ENCODE measurements around the gene SIRPB1.

SIRPB1 gene

DNA sequence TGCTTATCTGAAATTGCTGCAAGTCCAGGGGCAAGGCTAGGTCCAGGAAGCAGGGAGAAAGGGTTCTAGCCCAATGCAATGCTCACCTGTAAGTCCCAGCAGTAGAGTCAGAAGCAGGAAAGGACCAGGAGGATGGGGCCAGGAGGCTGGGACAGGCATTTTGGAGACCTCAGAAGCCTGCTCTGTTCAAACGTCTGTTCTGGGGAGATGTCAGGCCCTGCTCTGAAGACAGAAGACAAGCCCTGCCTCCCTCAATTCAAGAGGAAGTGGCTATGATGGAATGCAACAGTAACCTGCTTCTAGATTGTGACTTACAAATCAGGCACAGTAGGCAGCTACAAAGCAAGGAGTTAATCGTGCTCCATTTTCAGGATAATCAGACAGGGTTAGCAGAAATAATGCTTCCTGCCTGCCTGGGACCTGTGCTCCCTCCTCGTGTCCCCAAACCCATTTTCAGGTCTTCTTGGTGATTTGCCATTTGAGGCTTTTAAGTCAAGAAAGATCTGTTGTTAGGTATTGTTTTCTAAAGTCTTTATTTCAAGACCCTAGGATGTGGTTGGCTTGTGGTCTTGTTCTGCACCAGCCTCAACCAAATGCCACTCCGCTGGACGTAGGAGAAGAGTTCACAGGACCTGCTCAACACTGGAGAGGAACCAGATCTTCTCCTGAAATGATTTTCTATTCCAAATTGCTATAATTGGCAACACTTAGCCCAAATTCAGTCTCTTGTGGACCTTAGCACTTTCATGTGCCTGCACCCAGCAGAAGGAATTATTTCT lies 37.9 kb upstream of the SIRPB1 start, which contains the start of gene SIRPG:
Gene SIRPG (minus strand): TSS at position 224 of the 779 bp plus-strand sequence. CDS start 65 bp downstream, at position 159.
- Histone ChIP-seq H3K9ac (ENCODE audit: low read length in 5 of 5) (no peak within 1 kb of the TSS), H3K27me3 (ENCODE audit: control insufficient read depth in 5 of 5, insufficient read depth in 4 of 5, low read length in 5 of 5) (peaks cover 4 to 14% (median 6%) of the 10 kb centered on the region in 5 donors), H3K27ac (ENCODE audit: low read depth, low read length) (no peak within 1 kb of the TSS), H3K4me1 (ENCODE audit: control insufficient read depth in 5 of 5, insufficient read depth in 5 of 5, low read length in 5 of 5) (peaks cover 0 to 4% (median 0%) of the 10 kb centered on the region in 5 donors), H3K9me3 (ENCODE audit: control insufficient read depth in 5 of 5, low read length in 5 of 5) (no peaks in the 10 kb centered on the region), H3K4me3 (ENCODE audit: low read depth in 1 of 5, low read length in 5 of 5) (no peak within 1 kb of the TSS), H3K36me3 (ENCODE audit: control insufficient read depth in 5 of 5, insufficient read depth in 5 of 5, low read length in 5 of 5) (no peaks in the 10 kb centered on the region)

DNA sequence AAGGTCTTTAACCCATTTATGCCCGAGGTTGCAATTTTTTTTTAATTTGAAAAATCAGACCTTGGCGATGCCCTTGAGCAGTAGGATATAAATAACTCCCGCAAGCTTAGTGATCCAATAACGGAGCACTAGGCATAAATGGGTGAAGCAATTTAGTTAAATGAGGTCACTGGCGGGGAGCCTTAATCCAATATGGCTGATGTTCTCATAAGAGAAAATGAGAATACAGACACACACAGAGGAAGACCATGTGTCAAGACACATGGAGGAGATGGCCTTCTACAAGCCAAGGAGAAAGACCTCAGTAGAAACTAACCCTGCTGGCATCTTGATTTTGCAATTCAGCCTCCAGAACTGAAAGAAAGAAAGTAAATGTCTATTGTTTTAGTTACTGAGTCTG lies 37.0 kb upstream of the SIRPB1 start:
- no peak overlapping the region for H3K27ac ChIP-seq (ENCODE audit: low read depth, low read length)
- H3K4me1 ChIP-seq (ENCODE audit: control insufficient read depth in 5 of 5, insufficient read depth in 5 of 5, low read length in 5 of 5): peaks cover 0 to 3% (median 0%) of the 10 kb centered on the region in 5 donors
- no peaks in the 10 kb centered on the region for H3K36me3 ChIP-seq (ENCODE audit: control insufficient read depth in 5 of 5, insufficient read depth in 5 of 5, low read length in 5 of 5)
- no peak overlapping the region for H3K9ac ChIP-seq (ENCODE audit: low read length in 5 of 5)
- no peak overlapping the region for H3K4me3 ChIP-seq (ENCODE audit: low read depth in 1 of 5, low read length in 5 of 5)
- H3K9me3 ChIP-seq (ENCODE audit: control insufficient read depth in 5 of 5, low read length in 5 of 5): no peaks in the 10 kb centered on the region
- H3K27me3 ChIP-seq (ENCODE audit: control insufficient read depth in 5 of 5, insufficient read depth in 4 of 5, low read length in 5 of 5): peaks cover 4 to 14% (median 6%) of the 10 kb centered on the region in 5 donors

DNA sequence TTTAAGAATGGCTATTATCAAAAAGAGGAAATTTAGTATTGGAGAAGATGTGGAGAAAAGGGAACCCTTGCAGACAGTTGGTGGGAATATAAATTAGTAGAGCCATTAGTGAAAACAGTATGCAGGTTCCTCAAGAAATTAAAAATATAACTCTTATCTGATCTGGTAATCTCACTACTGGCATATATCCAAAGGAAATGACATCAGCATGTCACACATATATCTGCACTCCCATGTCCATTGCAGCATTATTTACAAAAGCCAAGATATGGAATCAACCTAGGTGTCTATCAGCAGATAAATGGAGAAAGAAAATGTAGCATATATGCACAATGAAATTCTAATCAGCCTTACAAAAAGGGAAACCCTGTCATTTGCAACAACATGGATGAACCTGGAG lies 35.2 kb upstream of the SIRPB1 start:
- H3K4me3 ChIP-seq (ENCODE audit: low read depth in 1 of 5, low read length in 5 of 5): no peak overlapping the region
- H3K9me3 ChIP-seq (ENCODE audit: control insufficient read depth in 5 of 5, low read length in 5 of 5): no peaks in the 10 kb centered on the region
- no peaks in the 10 kb centered on the region for H3K36me3 ChIP-seq (ENCODE audit: control insufficient read depth in 5 of 5, insufficient read depth in 5 of 5, low read length in 5 of 5)
- H3K27me3 ChIP-seq (ENCODE audit: control insufficient read depth in 5 of 5, insufficient read depth in 4 of 5, low read length in 5 of 5): peaks cover 0 to 9% (median 6%) of the 10 kb centered on the region in 5 donors
- H3K27ac ChIP-seq (ENCODE audit: low read depth, low read length): no peak overlapping the region
- no peak overlapping the region for H3K9ac ChIP-seq (ENCODE audit: low read length in 5 of 5)
- no peaks in the 10 kb centered on the region for H3K4me1 ChIP-seq (ENCODE audit: control insufficient read depth in 5 of 5, insufficient read depth in 5 of 5, low read length in 5 of 5)

DNA sequence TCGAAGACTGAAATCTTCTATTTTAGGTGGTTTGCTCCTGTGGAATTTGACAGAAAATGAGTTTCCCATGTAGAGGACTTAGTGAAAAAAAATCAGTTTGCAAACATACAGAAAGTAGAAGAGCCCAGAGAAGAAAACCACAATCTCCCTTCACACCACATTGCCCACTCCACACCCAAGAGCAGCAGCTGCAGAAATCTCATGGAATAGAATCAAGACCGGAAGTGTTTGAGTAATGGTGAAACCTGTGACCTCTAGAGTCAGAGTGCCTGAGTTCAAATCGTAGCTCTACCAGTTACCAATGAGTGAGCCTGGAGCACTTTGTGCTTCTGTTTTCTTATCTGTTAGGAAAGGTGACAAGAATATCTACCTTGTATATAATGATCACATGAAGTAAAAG lies 33.2 kb upstream of the SIRPB1 start:
- Histone ChIP-seq H3K4me3 (ENCODE audit: low read depth in 1 of 5, low read length in 5 of 5) (no peak overlapping the region), H3K36me3 (ENCODE audit: control insufficient read depth in 5 of 5, insufficient read depth in 5 of 5, low read length in 5 of 5) (no peaks in the 10 kb centered on the region)

DNA sequence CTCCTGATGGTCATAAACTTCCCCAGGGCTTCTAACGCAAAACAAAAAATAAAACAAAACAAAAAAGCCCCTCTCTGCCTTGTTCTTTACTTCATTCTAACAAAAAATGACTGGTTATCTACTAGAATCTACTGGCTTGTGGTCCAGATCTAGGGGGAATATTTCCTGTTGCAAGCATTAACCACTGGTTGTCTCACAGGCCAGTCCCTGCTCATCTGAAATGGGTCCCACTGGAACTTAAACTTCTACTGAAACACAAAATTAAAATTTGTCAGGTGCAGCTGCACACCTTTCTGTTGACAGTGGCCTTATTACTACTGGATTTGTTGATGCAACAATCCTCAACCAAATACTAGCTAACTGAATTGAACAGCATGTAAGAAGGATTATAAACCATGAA lies 32.3 kb upstream of the SIRPB1 start:
- Histone ChIP-seq H3K9me3 (ENCODE audit: control insufficient read depth in 5 of 5, low read length in 5 of 5) (no peaks in the 10 kb centered on the region), H3K27ac (ENCODE audit: low read depth, low read length) (no peak overlapping the region), H3K4me3 (ENCODE audit: low read depth in 1 of 5, low read length in 5 of 5) (no peak overlapping the region), H3K9ac (ENCODE audit: low read length in 5 of 5) (no peak overlapping the region), H3K27me3 (ENCODE audit: control insufficient read depth in 5 of 5, insufficient read depth in 4 of 5, low read length in 5 of 5) (peaks cover 0 to under 1% (median 0%) of the 10 kb centered on the region in 5 donors), H3K4me1 (ENCODE audit: control insufficient read depth in 5 of 5, insufficient read depth in 5 of 5, low read length in 5 of 5) (no peaks in the 10 kb centered on the region), H3K36me3 (ENCODE audit: control insufficient read depth in 5 of 5, insufficient read depth in 5 of 5, low read length in 5 of 5) (no peaks in the 10 kb centered on the region)

More for the DNA sequence above, 33.2 kb upstream of the SIRPB1 start:
- H3K9ac ChIP-seq (ENCODE audit: low read length in 5 of 5): no peak overlapping the region
- H3K27ac ChIP-seq (ENCODE audit: low read depth, low read length): no peak overlapping the region
- no peaks in the 10 kb centered on the region for H3K4me1 ChIP-seq (ENCODE audit: control insufficient read depth in 5 of 5, insufficient read depth in 5 of 5, low read length in 5 of 5)
- H3K27me3 ChIP-seq (ENCODE audit: control insufficient read depth in 5 of 5, insufficient read depth in 4 of 5, low read length in 5 of 5): peaks cover 0 to 4% (median 0%) of the 10 kb centered on the region in 5 donors
- H3K9me3 ChIP-seq (ENCODE audit: control insufficient read depth in 5 of 5, low read length in 5 of 5): no peaks in the 10 kb centered on the region

DNA sequence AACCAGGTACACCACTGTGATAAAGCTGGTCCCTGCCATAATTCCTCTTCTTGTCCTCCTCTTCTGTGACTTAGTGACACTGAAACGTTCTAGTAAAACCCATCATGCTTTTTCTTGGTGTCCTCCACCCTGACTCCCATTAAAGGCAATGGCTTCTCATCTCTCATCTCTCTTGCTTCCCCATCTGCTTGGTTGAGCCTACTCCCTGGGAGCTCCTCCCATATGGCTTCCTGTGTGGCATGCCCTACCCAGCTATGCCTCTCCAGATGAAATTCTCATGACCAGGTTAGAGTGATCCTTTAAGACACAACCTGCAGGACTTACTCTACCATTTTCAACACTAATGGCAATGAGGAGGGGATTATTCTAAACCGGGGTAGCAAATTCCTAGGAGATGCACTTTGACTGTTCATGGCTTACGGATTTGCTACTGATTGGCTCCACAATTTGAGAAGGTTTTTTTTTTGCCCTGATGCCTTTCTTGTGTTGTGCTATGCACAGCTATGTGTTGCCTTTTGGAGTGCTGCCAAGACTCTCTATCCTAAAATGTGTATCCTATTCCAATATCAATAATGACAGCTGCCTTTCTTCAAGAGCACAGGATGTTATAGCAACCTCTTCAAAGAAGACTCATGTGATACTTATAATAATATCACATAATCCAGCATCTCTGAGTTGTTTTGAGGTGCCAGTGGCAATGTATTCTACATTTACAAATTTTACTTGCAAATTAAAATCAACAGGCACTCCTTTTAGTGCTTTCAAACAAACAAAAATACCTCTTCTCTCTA lies 31.7 kb upstream of the SIRPB1 start:
- Histone ChIP-seq H3K9ac (ENCODE audit: low read length in 5 of 5) (no peak overlapping the region), H3K9me3 (ENCODE audit: control insufficient read depth in 5 of 5, low read length in 5 of 5) (no peaks in the 10 kb centered on the region), H3K36me3 (ENCODE audit: control insufficient read depth in 5 of 5, insufficient read depth in 5 of 5, low read length in 5 of 5) (no peaks in the 10 kb centered on the region), H3K27ac (ENCODE audit: low read depth, low read length) (no peak overlapping the region), H3K4me1 (ENCODE audit: control insufficient read depth in 5 of 5, insufficient read depth in 5 of 5, low read length in 5 of 5) (no peaks in the 10 kb centered on the region), H3K27me3 (ENCODE audit: control insufficient read depth in 5 of 5, insufficient read depth in 4 of 5, low read length in 5 of 5) (peaks cover 0 to 4% (median 0%) of the 10 kb centered on the region in 5 donors), H3K4me3 (ENCODE audit: low read depth in 1 of 5, low read length in 5 of 5) (no peak overlapping the region)

DNA sequence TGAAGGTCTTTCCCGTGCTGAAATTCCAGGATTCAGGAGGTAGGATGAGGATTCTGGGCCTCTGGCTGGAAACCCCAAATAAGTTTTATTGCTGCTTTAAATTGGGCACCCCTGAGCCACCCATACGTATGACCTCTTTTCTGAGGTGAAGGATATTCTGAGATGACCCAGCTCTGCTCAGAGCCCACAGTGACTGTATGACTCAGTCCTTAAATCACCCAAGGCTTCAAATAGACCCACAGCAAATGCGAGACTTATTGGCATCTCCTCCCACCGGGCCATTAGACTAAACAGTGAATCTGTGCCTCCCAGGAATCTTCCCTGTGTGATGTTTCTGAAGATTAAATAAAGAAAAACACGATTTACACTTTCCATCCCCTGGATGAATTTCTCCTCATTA lies 28.3 kb upstream of the SIRPB1 start:
- Histone ChIP-seq H3K4me3 (ENCODE audit: low read depth in 1 of 5, low read length in 5 of 5) (no peak overlapping the region), H3K36me3 (ENCODE audit: control insufficient read depth in 5 of 5, insufficient read depth in 5 of 5, low read length in 5 of 5) (no peaks in the 10 kb centered on the region), H3K9me3 (ENCODE audit: control insufficient read depth in 5 of 5, low read length in 5 of 5) (no peaks in the 10 kb centered on the region), H3K27ac (ENCODE audit: low read depth, low read length) (no peak overlapping the region), H3K27me3 (ENCODE audit: control insufficient read depth in 5 of 5, insufficient read depth in 4 of 5, low read length in 5 of 5) (peaks cover 0 to 9% (median 2%) of the 10 kb centered on the region in 5 donors), H3K4me1 (ENCODE audit: control insufficient read depth in 5 of 5, insufficient read depth in 5 of 5, low read length in 5 of 5) (no peaks in the 10 kb centered on the region), H3K9ac (ENCODE audit: low read length in 5 of 5) (no peak overlapping the region)

DNA sequence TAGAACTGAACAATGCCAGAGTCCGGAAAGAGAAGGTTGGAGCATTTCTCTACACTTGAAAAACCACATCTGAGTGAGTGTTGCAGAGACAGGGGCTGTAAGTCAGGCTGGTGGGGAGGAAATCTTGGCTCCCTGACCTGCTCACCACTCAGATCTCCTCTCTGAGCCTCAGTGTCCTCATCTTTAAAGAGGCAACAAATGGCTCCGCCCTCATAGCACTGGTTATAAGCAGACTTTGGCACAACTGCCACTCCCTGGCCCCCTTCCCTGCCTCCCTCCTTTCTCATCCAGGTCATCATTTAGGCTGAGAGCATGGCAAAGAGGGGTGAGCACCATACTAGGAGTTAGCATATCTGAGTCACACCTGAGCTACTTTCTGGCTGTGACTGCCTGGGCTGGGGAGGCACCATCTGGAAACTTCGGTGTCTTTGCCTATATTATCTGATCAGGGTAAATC lies 27.2 kb upstream of the SIRPB1 start:
- no peaks in the 10 kb centered on the region for H3K9me3 ChIP-seq (ENCODE audit: control insufficient read depth in 5 of 5, low read length in 5 of 5)
- H3K36me3 ChIP-seq (ENCODE audit: control insufficient read depth in 5 of 5, insufficient read depth in 5 of 5, low read length in 5 of 5): no peaks in the 10 kb centered on the region
- no peak overlapping the region for H3K9ac ChIP-seq (ENCODE audit: low read length in 5 of 5)
- no peak overlapping the region for H3K27ac ChIP-seq (ENCODE audit: low read depth, low read length)
- no peak overlapping the region for H3K4me3 ChIP-seq (ENCODE audit: low read depth in 1 of 5, low read length in 5 of 5)
- H3K4me1 ChIP-seq (ENCODE audit: control insufficient read depth in 5 of 5, insufficient read depth in 5 of 5, low read length in 5 of 5): no peaks in the 10 kb centered on the region
- peaks cover 0 to 9% (median 2%) of the 10 kb centered on the region in 5 donors for H3K27me3 ChIP-seq (ENCODE audit: control insufficient read depth in 5 of 5, insufficient read depth in 4 of 5, low read length in 5 of 5)

DNA sequence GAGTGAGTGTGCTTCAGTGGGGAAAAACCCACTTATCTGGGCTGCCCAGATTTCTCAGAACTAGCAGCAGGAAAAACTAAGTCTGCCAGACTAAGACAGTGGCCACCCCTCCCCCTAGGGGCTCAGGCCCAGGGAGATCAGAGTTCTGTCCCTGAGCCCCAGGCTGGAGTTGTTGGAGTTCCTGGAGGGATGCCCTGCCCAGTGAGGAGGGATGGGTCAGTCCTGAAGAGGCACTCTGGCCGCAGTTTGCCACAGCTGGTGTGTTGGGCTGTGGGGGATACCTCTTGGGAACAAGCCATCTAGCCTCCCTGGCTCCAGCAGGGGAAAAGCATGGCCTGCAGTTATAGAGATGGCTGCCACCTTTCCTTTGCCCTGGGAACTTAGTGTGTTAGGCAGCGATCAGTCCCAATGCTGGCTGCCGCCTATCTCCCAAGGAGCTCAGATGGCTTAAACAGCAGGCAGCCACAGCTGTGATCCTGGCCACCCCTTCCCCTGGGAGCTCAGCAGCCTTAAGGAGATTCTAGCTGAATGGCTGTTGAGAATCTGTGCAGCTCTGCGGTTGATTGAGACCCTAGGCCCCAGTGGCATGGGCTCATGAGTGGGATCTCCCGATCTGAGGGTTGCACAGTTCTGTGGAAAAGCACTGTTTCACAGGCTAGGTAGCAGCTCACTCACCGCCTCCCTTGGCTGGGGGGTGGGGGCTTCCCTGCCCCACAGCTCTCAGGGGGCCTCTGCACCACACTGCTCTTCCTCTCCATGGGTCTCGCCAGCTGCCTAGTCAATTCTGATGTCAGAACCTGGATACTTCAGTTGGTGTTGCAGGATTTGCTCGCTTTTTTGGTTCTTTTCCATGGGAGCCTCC lies 24.5 kb upstream of the SIRPB1 start:
- no peak overlapping the region for H3K9ac ChIP-seq (ENCODE audit: low read length in 5 of 5)
- no peak overlapping the region for H3K4me3 ChIP-seq (ENCODE audit: low read depth in 1 of 5, low read length in 5 of 5)
- peaks cover 0 to 2% (median 0%) of the 10 kb centered on the region in 5 donors for H3K9me3 ChIP-seq (ENCODE audit: control insufficient read depth in 5 of 5, low read length in 5 of 5)
- H3K4me1 ChIP-seq (ENCODE audit: control insufficient read depth in 5 of 5, insufficient read depth in 5 of 5, low read length in 5 of 5): no peaks in the 10 kb centered on the region
- no peaks in the 10 kb centered on the region for H3K36me3 ChIP-seq (ENCODE audit: control insufficient read depth in 5 of 5, insufficient read depth in 5 of 5, low read length in 5 of 5)
- no peak overlapping the region for H3K27ac ChIP-seq (ENCODE audit: low read depth, low read length)
- H3K27me3 ChIP-seq (ENCODE audit: control insufficient read depth in 5 of 5, insufficient read depth in 4 of 5, low read length in 5 of 5): peaks cover 0 to 9% (median 2%) of the 10 kb centered on the region in 5 donors

All from subcutaneous abdominal adipose tissue (tissue), 5 donors.